ENCODE results near the gene AHCY.

DNA sequence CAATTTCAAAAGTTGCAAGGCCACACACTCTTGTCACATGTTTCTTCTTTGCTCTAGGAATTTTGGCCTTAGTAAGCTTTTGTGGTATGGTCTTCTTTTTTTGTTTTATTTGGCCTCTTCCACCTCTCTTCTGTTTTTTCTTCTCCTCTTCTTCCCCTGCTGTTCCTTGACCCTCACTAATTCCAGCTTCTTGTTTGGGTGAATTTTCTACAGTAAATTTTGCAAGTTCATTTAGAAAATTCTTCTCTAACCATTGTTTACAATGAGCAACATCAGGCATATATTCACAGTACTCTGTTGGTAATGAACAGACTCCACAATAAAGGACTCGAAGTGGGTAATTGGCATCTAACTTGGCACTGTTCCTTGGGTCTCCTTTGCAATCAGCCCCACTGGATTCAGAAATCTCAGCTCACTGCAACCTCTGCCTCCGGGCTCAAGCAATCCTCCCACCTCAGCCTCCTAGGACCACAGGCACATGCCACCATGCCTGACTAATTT lies 57.0 kb downstream of the AHCY start:
- TF ChIP-seq POLR2A (IDR thresholded peaks at IDR 0.05; ENCODE audit: borderline replicate concordance, extremely low read depth, insufficient read depth, insufficient read length): no peak
- TF ChIP-seq ELF1 (IDR thresholded peaks at IDR 0.05; ENCODE audit: borderline replicate concordance, low read depth): no peak
- TF ChIP-seq, protein P1, sequence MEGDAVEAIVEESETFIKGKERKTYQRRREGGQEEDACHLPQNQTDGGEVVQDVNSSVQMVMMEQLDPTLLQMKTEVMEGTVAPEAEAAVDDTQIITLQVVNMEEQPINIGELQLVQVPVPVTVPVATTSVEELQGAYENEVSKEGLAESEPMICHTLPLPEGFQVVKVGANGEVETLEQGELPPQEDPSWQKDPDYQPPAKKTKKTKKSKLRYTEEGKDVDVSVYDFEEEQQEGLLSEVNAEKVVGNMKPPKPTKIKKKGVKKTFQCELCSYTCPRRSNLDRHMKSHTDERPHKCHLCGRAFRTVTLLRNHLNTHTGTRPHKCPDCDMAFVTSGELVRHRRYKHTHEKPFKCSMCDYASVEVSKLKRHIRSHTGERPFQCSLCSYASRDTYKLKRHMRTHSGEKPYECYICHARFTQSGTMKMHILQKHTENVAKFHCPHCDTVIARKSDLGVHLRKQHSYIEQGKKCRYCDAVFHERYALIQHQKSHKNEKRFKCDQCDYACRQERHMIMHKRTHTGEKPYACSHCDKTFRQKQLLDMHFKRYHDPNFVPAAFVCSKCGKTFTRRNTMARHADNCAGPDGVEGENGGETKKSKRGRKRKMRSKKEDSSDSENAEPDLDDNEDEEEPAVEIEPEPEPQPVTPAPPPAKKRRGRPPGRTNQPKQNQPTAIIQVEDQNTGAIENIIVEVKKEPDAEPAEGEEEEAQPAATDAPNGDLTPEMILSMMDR (IDR thresholded peaks at IDR 0.05 in 2 of 3, conservative IDR thresholded peaks at IDR 0.05 in 1 of 3; ENCODE audit: borderline replicate concordance in 1 of 3, insufficient read depth in 1 of 3, low read depth in 2 of 3, low read length in 2 of 3): no peak
- TF ChIP-seq CEBPB (IDR thresholded peaks at IDR 0.05; ENCODE audit: low read depth): no peak
- no peak for TF ChIP-seq EGR1 (IDR thresholded peaks at IDR 0.05; ENCODE audit: low read depth)
- no peak for TF ChIP-seq SRF (IDR thresholded peaks at IDR 0.05; ENCODE audit: low read depth)
- no peak for TF ChIP-seq EZH2 (IDR thresholded peaks at IDR 0.05)
- TF ChIP-seq, protein P2, sequence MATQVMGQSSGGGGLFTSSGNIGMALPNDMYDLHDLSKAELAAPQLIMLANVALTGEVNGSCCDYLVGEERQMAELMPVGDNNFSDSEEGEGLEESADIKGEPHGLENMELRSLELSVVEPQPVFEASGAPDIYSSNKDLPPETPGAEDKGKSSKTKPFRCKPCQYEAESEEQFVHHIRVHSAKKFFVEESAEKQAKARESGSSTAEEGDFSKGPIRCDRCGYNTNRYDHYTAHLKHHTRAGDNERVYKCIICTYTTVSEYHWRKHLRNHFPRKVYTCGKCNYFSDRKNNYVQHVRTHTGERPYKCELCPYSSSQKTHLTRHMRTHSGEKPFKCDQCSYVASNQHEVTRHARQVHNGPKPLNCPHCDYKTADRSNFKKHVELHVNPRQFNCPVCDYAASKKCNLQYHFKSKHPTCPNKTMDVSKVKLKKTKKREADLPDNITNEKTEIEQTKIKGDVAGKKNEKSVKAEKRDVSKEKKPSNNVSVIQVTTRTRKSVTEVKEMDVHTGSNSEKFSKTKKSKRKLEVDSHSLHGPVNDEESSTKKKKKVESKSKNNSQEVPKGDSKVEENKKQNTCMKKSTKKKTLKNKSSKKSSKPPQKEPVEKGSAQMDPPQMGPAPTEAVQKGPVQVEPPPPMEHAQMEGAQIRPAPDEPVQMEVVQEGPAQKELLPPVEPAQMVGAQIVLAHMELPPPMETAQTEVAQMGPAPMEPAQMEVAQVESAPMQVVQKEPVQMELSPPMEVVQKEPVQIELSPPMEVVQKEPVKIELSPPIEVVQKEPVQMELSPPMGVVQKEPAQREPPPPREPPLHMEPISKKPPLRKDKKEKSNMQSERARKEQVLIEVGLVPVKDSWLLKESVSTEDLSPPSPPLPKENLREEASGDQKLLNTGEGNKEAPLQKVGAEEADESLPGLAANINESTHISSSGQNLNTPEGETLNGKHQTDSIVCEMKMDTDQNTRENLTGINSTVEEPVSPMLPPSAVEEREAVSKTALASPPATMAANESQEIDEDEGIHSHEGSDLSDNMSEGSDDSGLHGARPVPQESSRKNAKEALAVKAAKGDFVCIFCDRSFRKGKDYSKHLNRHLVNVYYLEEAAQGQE (IDR thresholded peaks at IDR 0.05; ENCODE audit: low read depth): no peak
- TF ChIP-seq RAD21 (IDR thresholded peaks at IDR 0.05; ENCODE audit: low read depth): no peak
- TF ChIP-seq, protein P3, sequence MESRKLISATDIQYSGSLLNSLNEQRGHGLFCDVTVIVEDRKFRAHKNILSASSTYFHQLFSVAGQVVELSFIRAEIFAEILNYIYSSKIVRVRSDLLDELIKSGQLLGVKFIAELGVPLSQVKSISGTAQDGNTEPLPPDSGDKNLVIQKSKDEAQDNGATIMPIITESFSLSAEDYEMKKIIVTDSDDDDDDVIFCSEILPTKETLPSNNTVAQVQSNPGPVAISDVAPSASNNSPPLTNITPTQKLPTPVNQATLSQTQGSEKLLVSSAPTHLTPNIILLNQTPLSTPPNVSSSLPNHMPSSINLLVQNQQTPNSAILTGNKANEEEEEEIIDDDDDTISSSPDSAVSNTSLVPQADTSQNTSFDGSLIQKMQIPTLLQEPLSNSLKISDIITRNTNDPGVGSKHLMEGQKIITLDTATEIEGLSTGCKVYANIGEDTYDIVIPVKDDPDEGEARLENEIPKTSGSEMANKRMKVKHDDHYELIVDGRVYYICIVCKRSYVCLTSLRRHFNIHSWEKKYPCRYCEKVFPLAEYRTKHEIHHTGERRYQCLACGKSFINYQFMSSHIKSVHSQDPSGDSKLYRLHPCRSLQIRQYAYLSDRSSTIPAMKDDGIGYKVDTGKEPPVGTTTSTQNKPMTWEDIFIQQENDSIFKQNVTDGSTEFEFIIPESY (IDR thresholded peaks at IDR 0.05; ENCODE audit: extremely low read depth, insufficient replicate concordance, low read length): no peak
- TF ChIP-seq, protein P4, sequence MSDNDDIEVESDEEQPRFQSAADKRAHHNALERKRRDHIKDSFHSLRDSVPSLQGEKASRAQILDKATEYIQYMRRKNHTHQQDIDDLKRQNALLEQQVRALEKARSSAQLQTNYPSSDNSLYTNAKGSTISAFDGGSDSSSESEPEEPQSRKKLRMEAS (IDR thresholded peaks at IDR 0.05): no peak

Data from HCT116 (cell line).